H1 (cell line): ENCODE measurements around the gene TUBA4B. TPM values are rescaled to one million over a fixed set of nuclear protein-coding genes. Genes with fewer than 3 reads are reported as not detected.

Experiments
- BACH1 ChIP-seq: IDR thresholded peaks from 2 replicates; pipeline ENCODE4 v1.6.1; 2012; ENCODE audit warnings: low read length, improper control_type of control experiment
- BRCA1 ChIP-seq: IDR thresholded peaks from 2 replicates; pipeline ENCODE4 v1.6.1; 2012; ENCODE audit warnings: low read depth, low read length, improper control_type of control experiment
- CBX5 ChIP-seq: fragments of 300-800, 300-1000 bp; sonication (generic); IDR thresholded peaks from 2 replicates; pipeline ENCODE4 v1.7.1; 2016; ENCODE audit warnings: antibody characterized with exemption, low read length, low read depth
- CHD7 ChIP-seq: fragments of 300-600 bp; sonication (generic); IDR thresholded peaks from 2 replicates; pipeline ENCODE4 v1.7.1; 2012; ENCODE audit warnings: low read length, moderate library complexity, mild to moderate bottlenecking, inconsistent platforms; ENCODE audit not compliant: insufficient replicate concordance
- JUND ChIP-seq: IDR thresholded peaks from 2 replicates; pipeline ENCODE4 v1.6.1; 2011; ENCODE audit warnings: mild to moderate bottlenecking, improper control_type of control experiment, low read length
- SUZ12 ChIP-seq: fragments of 200-600 bp; sonication (generic); IDR thresholded peaks from 2 replicates; pipeline ENCODE4 v1.6.1; 2012; ENCODE audit warnings: mild to moderate bottlenecking, inconsistent platforms, low read length, moderate library complexity, mixed read lengths
- TAF1 ChIP-seq: IDR thresholded peaks from 2 replicates; pipeline ENCODE4 v1.6.1; 2011; ENCODE audit warnings: mild to moderate bottlenecking, low read depth, low read length
- TAF7 ChIP-seq: optimal IDR thresholded peaks from 2 replicates; pipeline ENCODE3; 2011; ENCODE audit warnings: low read depth, mild to moderate bottlenecking, inconsistent platforms, low read length, moderate library complexity, borderline replicate concordance
- TBP ChIP-seq: IDR thresholded peaks from 2 replicates; pipeline ENCODE4 v1.6.1; 2011; ENCODE audit warnings: low read depth, low read length, improper control_type of control experiment
- polyA plus RNA-seq, 7 experiments: library from polyadenylated mRNA; depleted of rRNA in 3 of 7; stranded (reverse) in 5 of 7; unstranded in 2 of 7; fragments of >200 nt in 5 of 7; fragments of 200-250 nt in 2 of 7; gene quantifications; 1 replicate in 5 of 7; 2 replicates in 1 of 7; 4 replicates in 1 of 7; pipeline versions ENCODE4 v1.2.1 to v1.2.3, GENCODE V29; 2011 to 2013; ENCODE audit warnings: missing spikeins in 2 of 7, mixed read lengths in 2 of 7
- total RNA-seq: library from RNA; stranded (reverse); fragmentation: NEBNext Ultra II Directional; extraction: Animal tissue kit (Norgen Biotek cat#: 25700); gene quantifications from 2 replicates; pipeline ENCODE4 v1.2.1, GENCODE V29; 2021

TUBA4B gene
- total and polyA plus RNA-seq, 2 of the 8 experiments (the other 6 are each of a cell fraction or from before 2014, with no cell fraction given) = 0.08 to 0.24 TPM

GRCh38 chr2:219209236-219210195 lies 43.5 kb upstream of the TUBA4B start (continued):
- no peak for TF ChIP-seq CHD7
- no peak for TF ChIP-seq SUZ12
- TF ChIP-seq TBP = no peak
- TF ChIP-seq BACH1 = no peak
- no peak for TF ChIP-seq TAF7
- TF ChIP-seq BRCA1 = no peak
- no peak for TF ChIP-seq JUND
- TF ChIP-seq CBX5 = no peak
- TF ChIP-seq TAF1 = no peak
